ENCODE measurements around the gene ANAPC16.
A peak's percentile ranks its signal among the peaks of the same experiment; 100 is the strongest.
"Not testable (repeated sequence)": the region's sequence is repeated elsewhere in the genome, so short reads cannot be mapped to it uniquely, and the experiment has no call there.

Gene ANAPC16

DNA sequence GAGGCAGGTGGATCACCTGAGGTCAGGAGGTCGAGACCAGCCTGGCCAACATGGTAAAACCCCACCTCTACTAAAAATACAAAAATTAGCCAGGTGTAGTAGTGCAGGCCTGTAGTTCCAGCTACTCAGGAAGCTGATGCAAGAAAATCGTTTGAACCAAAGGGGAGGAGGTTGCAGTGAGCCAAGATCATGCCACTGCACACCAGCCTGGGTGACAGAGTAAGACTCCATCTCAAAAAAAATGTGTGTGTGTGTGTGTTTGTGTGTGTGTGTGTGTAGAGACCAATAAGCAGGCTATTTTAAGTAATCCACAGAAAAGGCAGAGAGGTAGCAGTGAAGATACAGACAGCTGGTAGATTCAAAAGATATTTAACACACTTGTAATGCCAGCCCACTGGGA, 7.3 kb upstream of the ANAPC16 start:
- peaks cover 12% of the 10 kb centered on the region for H3K36me3 ChIP-seq (ENCODE audit: control insufficient read depth, insufficient read depth, low read length)
- DNase-seq, result not testable (repeated sequence)

DNA sequence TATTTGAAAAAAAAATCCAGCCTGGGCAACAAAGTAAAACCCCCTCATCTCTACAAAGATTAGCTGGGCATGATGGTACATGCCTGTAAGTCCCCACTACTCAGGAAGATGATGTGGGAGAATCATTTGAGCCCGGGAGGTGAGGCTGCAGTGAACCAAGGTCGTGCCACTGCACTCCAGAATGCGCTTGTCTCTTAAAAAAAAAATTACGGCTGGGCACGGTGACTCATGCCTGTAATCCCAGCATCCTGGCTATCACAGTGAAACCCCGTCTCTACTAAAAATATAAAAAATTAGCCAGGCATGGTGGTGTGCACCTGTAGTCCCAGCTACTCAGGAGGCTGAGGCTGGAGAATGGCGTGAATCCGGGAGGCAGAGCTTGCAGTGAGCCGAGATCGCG, 4.4 kb upstream of the ANAPC16 start:
- not testable (repeated sequence) for H3K36me3 ChIP-seq (ENCODE audit: control insufficient read depth, insufficient read depth, low read length); H3K27ac ChIP-seq (ENCODE audit: insufficient read depth, low read length, poor library complexity, severe bottlenecking); H3K4me3 ChIP-seq (ENCODE audit: insufficient read depth, low read depth, low read length, poor library complexity, severe bottlenecking); H3K9me3 ChIP-seq (ENCODE audit: control insufficient read depth, low read length); DNase-seq; H3K4me1 ChIP-seq (ENCODE audit: control insufficient read depth, insufficient read depth, low read length, poor library complexity, severe bottlenecking); H3K27me3 ChIP-seq (replicated peaks; ENCODE audit: control insufficient read depth, insufficient read depth, low read length, poor library complexity, severe bottlenecking)

More for the DNA sequence above, 7.3 kb upstream of the ANAPC16 start:
- not testable (repeated sequence) for H3K4me3 ChIP-seq (ENCODE audit: insufficient read depth, low read depth, low read length, poor library complexity, severe bottlenecking); H3K9me3 ChIP-seq (ENCODE audit: control insufficient read depth, low read length); H3K27me3 ChIP-seq (replicated peaks; ENCODE audit: control insufficient read depth, insufficient read depth, low read length, poor library complexity, severe bottlenecking); H3K4me1 ChIP-seq (ENCODE audit: control insufficient read depth, insufficient read depth, low read length, poor library complexity, severe bottlenecking); H3K27ac ChIP-seq (ENCODE audit: insufficient read depth, low read length, poor library complexity, severe bottlenecking)

DNA sequence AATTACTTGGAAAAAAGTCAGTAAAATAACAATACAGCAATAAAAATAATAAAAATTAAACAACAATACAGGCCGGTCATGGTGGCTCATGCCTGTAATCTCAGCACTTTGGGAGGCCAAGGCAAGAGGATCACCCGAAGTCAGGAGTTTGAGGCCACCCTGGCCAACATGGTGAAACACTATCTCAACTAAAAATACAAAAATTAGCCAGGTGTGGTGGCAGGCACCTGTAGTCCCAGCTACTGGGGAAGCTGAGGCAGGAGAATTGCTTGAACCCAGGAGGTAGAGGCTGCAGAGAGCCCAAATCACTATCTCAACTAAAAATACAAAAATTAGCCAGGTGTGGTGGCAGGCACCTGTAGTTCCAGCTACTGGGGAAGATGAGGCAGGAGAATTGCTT, 4.0 kb upstream of the ANAPC16 start:
- H3K4me3 ChIP-seq (ENCODE audit: insufficient read depth, low read depth, low read length, poor library complexity, severe bottlenecking); H3K27ac ChIP-seq (ENCODE audit: insufficient read depth, low read length, poor library complexity, severe bottlenecking); H3K4me1 ChIP-seq (ENCODE audit: control insufficient read depth, insufficient read depth, low read length, poor library complexity, severe bottlenecking); H3K9me3 ChIP-seq (ENCODE audit: control insufficient read depth, low read length); H3K27me3 ChIP-seq (replicated peaks; ENCODE audit: control insufficient read depth, insufficient read depth, low read length, poor library complexity, severe bottlenecking); DNase-seq; H3K36me3 ChIP-seq (ENCODE audit: control insufficient read depth, insufficient read depth, low read length): not testable (repeated sequence)

DNA sequence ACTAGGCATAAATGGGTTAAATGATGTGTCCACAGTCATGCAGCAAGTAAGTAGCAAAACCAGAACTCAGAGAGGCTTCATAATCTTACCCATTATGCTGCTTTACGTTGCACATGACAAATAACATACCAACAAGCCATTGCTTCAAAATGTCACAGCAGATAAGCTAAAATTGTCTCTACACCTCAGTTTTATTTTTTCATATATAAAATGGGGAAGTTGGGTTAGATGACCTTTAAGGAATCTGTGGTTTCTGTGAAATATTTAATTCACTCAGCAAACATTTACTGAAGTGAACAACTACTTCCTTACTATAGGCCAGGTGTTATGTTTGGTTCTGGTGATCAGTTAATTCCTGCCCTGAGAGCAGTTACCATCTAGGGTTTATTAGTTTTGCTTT, 2.5 kb downstream of the ANAPC16 start:
- peaks cover 20% of the 10 kb centered on the region for H3K4me1 ChIP-seq (ENCODE audit: control insufficient read depth, insufficient read depth, low read length, poor library complexity, severe bottlenecking)
- no peaks in the 10 kb centered on the region for H3K9me3 ChIP-seq (ENCODE audit: control insufficient read depth, low read length)
- H3K27ac ChIP-seq (ENCODE audit: insufficient read depth, low read length, poor library complexity, severe bottlenecking), result peak overlapping the region; percentile 46
- no peak overlapping the region for H3K4me3 ChIP-seq (ENCODE audit: insufficient read depth, low read depth, low read length, poor library complexity, severe bottlenecking)
- no peak for DNase-seq
- peaks cover 4% of the 10 kb centered on the region for H3K36me3 ChIP-seq (ENCODE audit: control insufficient read depth, insufficient read depth, low read length)
- H3K27me3 ChIP-seq (replicated peaks; ENCODE audit: control insufficient read depth, insufficient read depth, low read length, poor library complexity, severe bottlenecking), result no peaks in the 10 kb centered on the region

DNA sequence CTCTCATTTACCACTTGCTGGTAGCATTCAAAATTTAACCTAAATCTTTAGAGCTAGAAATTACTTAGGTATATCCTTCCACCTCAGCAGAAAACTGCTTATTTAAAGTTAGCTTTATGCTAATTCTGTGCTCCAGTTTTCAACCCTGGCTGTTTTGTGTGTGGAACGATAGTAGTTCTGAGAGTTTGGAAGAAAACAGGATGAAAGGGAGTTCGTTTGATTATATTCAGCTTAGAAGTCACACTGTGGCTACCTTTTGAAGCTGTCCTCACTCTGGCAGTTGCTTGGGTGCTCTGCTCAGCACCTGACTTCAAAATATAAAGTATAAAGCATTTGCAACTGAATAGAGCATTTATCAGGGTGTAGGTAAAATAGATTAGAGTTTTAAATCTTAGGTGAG, 2.9 kb downstream of the ANAPC16 start:
- peaks cover 5% of the 10 kb centered on the region for H3K36me3 ChIP-seq (ENCODE audit: control insufficient read depth, insufficient read depth, low read length)
- H3K27me3 ChIP-seq (replicated peaks; ENCODE audit: control insufficient read depth, insufficient read depth, low read length, poor library complexity, severe bottlenecking), result no peaks in the 10 kb centered on the region
- peak overlapping the region; percentile 46 for H3K27ac ChIP-seq (ENCODE audit: insufficient read depth, low read length, poor library complexity, severe bottlenecking)
- no peak for DNase-seq
- no peak overlapping the region for H3K4me3 ChIP-seq (ENCODE audit: insufficient read depth, low read depth, low read length, poor library complexity, severe bottlenecking)
- no peaks in the 10 kb centered on the region for H3K9me3 ChIP-seq (ENCODE audit: control insufficient read depth, low read length)
- H3K4me1 ChIP-seq (ENCODE audit: control insufficient read depth, insufficient read depth, low read length, poor library complexity, severe bottlenecking), result peaks cover 20% of the 10 kb centered on the region

DNA sequence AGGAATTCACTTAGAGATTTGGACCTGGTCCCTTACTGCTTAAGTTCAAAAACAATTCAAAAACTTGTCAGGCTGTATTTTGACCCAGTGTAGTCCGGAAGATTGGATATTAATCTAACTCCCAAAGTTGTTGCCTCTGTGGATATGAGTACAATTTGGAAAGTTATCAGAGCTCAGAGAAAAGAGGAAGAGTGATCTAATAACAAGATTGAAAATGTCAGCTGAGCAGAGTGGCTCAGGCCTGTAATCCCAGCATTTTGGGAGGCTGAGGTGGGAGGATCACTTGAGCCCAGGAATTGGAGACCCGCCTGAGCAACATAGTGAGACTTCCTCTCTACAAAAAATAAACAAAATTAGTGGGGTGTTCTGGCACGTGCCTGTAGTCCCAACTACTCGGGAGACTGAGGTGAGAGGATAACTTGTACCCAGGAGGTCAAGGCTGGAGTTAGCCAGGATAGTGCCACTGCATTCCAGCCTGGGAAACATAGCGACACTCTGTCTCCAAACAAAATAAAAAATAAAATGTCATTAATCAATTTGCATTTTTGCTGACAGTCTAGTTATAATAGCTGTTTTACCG, 3.5 kb downstream of the ANAPC16 start:
- no peak overlapping the region for H3K4me3 ChIP-seq (ENCODE audit: insufficient read depth, low read depth, low read length, poor library complexity, severe bottlenecking)
- H3K4me1 ChIP-seq (ENCODE audit: control insufficient read depth, insufficient read depth, low read length, poor library complexity, severe bottlenecking), result peaks cover 20% of the 10 kb centered on the region
- H3K27me3 ChIP-seq (replicated peaks; ENCODE audit: control insufficient read depth, insufficient read depth, low read length, poor library complexity, severe bottlenecking), result no peaks in the 10 kb centered on the region
- no peaks in the 10 kb centered on the region for H3K9me3 ChIP-seq (ENCODE audit: control insufficient read depth, low read length)
- DNase-seq, result no peak
- H3K27ac ChIP-seq (ENCODE audit: insufficient read depth, low read length, poor library complexity, severe bottlenecking), result peak overlapping the region; percentile 46
- H3K36me3 ChIP-seq (ENCODE audit: control insufficient read depth, insufficient read depth, low read length), result peaks cover 11% of the 10 kb centered on the region

DNA sequence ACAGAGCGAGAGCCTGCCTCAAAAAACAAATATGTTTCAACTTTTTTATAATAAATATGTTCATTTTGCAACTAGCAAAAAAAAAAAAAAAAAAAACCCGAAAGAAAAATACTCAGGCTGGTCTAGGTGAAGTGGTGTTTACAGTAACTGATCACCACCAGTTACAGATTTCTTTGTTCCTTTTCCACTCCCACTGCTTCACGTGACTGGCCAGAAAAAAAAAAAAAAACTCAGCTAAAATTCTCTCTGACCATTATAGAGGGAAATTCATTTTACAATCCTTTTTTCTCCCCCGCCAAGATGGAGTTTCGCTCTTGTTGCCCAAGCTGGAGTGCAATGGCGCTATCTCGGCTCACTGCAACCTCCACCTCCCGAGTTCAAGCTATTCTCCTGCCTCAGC, 4.8 kb downstream of the ANAPC16 start:
- H3K4me1 ChIP-seq (ENCODE audit: control insufficient read depth, insufficient read depth, low read length, poor library complexity, severe bottlenecking), result peaks cover 11% of the 10 kb centered on the region
- H3K36me3 ChIP-seq (ENCODE audit: control insufficient read depth, insufficient read depth, low read length), result peaks cover 16% of the 10 kb centered on the region
- H3K27me3 ChIP-seq (replicated peaks; ENCODE audit: control insufficient read depth, insufficient read depth, low read length, poor library complexity, severe bottlenecking), result no peaks in the 10 kb centered on the region
- DNase-seq, result no peak
- no peak overlapping the region for H3K27ac ChIP-seq (ENCODE audit: insufficient read depth, low read length, poor library complexity, severe bottlenecking)
- H3K9me3 ChIP-seq (ENCODE audit: control insufficient read depth, low read length), result no peaks in the 10 kb centered on the region
- no peak overlapping the region for H3K4me3 ChIP-seq (ENCODE audit: insufficient read depth, low read depth, low read length, poor library complexity, severe bottlenecking)

DNA sequence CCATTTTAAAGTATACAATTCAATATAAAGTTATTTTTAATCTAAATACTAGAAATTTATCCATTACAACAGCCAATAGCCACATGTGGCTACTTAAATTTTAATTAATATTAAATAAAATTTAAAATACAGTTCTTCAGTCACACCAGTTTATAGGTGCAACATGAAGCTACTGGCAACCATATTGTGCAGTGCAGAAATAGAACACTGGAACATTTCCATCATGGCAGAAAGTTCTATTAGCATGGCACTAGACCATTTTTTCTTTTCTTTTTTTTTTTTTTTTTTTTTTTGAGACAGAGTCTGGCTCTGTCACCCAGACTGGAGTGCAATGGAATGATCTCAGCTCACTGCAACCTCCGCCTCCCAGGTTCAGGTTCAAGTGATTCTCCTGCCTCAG, 5.5 kb downstream of the ANAPC16 start:
- no peak overlapping the region for H3K27ac ChIP-seq (ENCODE audit: insufficient read depth, low read length, poor library complexity, severe bottlenecking)
- no peak for DNase-seq
- no peak overlapping the region for H3K4me3 ChIP-seq (ENCODE audit: insufficient read depth, low read depth, low read length, poor library complexity, severe bottlenecking)
- H3K9me3 ChIP-seq (ENCODE audit: control insufficient read depth, low read length), result no peaks in the 10 kb centered on the region
- H3K4me1 ChIP-seq (ENCODE audit: control insufficient read depth, insufficient read depth, low read length, poor library complexity, severe bottlenecking), result peaks cover 11% of the 10 kb centered on the region
- no peaks in the 10 kb centered on the region for H3K27me3 ChIP-seq (replicated peaks; ENCODE audit: control insufficient read depth, insufficient read depth, low read length, poor library complexity, severe bottlenecking)
- peaks cover 16% of the 10 kb centered on the region for H3K36me3 ChIP-seq (ENCODE audit: control insufficient read depth, insufficient read depth, low read length)

DNA sequence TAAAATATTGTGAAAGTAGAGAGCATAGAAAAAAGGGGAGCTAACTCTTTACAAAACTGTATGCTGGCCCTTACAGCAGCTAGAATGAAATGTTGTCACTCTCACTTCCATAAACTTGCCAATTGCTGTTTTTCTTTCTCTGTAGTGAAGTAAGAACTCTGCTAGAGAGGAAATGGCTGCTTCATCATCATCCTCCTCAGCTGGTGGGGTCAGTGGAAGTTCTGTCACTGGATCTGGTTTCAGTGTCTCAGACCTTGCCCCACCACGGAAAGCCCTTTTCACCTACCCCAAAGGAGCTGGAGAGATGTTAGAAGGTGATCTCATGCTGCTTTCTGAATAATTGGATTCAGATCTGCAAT, 7.9 kb downstream of the ANAPC16 start:
- peaks cover 16% of the 10 kb centered on the region for H3K36me3 ChIP-seq (ENCODE audit: control insufficient read depth, insufficient read depth, low read length)
- no peak overlapping the region for H3K4me3 ChIP-seq (ENCODE audit: insufficient read depth, low read depth, low read length, poor library complexity, severe bottlenecking)
- H3K9me3 ChIP-seq (ENCODE audit: control insufficient read depth, low read length), result no peaks in the 10 kb centered on the region
- H3K4me1 ChIP-seq (ENCODE audit: control insufficient read depth, insufficient read depth, low read length, poor library complexity, severe bottlenecking), result peaks cover 6% of the 10 kb centered on the region
- no peak overlapping the region for H3K27ac ChIP-seq (ENCODE audit: insufficient read depth, low read length, poor library complexity, severe bottlenecking)
- DNase-seq, result no peak
- no peaks in the 10 kb centered on the region for H3K27me3 ChIP-seq (replicated peaks; ENCODE audit: control insufficient read depth, insufficient read depth, low read length, poor library complexity, severe bottlenecking)

DNA sequence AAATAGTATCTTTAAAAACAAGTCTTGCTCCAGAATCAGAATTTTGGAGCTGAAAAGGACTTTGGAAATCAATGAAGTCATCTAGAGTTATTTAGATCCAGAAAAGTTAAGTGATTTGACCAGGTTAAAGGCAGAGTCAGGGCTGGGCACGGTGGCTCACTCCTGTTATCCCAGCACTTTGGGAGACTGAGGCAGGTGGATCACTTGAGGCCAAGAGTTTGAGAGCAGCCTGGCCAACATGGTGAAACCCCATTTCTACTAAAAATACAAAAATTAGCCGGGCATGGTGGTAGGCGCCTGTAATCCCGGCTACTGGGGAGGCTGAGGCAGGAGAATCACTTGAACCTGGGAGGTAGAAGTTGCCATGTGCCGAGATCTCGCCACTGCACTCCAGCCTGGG, 8.4 kb downstream of the ANAPC16 start:
- DNase-seq; H3K4me1 ChIP-seq (ENCODE audit: control insufficient read depth, insufficient read depth, low read length, poor library complexity, severe bottlenecking); H3K4me3 ChIP-seq (ENCODE audit: insufficient read depth, low read depth, low read length, poor library complexity, severe bottlenecking); H3K27me3 ChIP-seq (replicated peaks; ENCODE audit: control insufficient read depth, insufficient read depth, low read length, poor library complexity, severe bottlenecking); H3K27ac ChIP-seq (ENCODE audit: insufficient read depth, low read length, poor library complexity, severe bottlenecking); H3K9me3 ChIP-seq (ENCODE audit: control insufficient read depth, low read length): not testable (repeated sequence)
- peaks cover 16% of the 10 kb centered on the region for H3K36me3 ChIP-seq (ENCODE audit: control insufficient read depth, insufficient read depth, low read length)

All from effector memory CD4-positive, alpha-beta T cell (primary cell).